CD4-positive, alpha-beta T cell treated with Interleukin-2 at 100 ng/mL for 4 hours (primary cell): ENCODE data around the gene EN2.

Experiments
- DNase-seq: peaks from one replicate; pipeline ENCODE4 v3.0.0-alpha.2; 2020; ENCODE audit warnings: low spot score

The EN2 gene

DNA sequence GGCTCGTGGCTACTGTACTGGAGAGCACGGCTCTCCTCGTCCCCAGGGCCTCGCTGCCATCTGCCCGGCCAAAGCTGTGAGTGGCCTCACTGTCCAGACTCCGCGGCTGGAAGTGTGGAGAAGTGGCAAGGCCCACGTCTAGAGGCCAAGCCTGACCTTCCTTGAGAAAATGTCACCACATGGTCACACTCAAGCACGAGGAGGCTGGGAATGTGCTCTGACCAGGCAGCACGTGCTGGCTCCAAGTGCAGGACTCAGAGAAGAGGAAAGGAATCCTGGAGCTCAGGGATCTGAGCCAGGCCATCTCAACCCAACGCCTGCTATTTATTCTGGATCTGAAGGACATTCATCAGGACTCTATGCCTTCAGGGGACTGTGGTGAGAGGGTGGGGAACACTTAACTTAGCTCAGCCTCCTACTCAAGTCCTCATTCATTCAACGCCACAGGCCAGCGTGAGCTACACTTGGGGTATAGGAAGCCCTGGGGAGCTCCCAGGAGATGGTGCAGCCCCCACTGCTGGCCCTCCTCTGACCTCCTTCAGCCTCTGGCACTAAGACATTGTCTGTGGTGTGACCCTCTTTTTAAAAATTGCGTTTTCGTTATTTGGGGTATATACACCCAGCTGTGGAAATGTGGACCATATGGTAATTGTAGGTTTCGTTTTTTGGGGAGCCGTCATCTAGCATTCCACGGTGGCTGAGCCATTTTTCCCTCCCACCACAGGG, 29.0 kb downstream of the EN2 start:
- no peak for DNase-seq

DNA sequence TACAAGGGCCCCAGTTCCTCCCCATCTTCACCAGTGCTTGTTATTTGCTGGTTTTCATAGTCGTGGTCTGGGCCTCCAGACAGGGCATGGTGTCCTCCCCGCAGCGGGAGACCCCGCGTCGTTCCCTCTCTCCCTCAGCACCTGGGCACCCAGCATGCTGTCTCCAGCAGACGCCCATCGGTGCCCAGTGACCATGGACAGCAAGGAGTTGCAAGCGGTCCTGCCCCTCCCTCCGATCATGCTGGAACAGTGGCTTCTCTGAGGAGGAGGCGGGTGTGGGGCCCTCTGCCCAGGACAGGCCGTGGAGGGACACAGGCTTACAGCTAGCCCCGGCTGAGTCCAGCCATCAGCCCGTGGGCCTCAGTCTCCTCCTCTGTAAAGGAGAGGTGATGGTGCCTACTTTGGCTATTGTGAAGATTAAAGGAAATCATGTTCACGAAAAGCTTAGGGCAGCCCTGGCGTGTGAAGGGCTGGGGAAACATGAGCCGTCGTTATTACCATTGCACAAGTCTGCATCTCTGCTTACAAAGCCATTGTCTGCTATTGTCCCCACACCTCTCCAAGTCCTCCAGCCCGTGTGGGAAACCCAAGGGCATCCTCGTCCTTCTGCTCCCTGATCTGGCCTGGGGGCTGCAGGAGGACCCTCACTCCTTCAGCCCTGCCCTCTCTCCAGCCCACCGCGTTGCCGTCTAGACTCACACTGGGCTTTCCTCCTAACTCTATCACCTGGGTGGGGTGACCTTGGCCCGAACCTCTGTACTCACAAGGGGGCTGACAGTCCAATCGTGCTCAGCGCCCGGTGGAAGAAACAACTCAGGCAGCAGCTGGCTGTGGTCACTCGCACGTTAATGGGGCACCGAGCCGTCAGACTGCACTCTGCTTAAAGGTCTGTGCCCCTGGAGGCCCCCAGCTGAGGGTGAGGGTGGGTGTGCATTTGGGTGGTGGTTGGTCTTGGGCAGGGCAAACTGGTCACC, 29.9 kb downstream of the EN2 start:
- no peak for DNase-seq

DNA sequence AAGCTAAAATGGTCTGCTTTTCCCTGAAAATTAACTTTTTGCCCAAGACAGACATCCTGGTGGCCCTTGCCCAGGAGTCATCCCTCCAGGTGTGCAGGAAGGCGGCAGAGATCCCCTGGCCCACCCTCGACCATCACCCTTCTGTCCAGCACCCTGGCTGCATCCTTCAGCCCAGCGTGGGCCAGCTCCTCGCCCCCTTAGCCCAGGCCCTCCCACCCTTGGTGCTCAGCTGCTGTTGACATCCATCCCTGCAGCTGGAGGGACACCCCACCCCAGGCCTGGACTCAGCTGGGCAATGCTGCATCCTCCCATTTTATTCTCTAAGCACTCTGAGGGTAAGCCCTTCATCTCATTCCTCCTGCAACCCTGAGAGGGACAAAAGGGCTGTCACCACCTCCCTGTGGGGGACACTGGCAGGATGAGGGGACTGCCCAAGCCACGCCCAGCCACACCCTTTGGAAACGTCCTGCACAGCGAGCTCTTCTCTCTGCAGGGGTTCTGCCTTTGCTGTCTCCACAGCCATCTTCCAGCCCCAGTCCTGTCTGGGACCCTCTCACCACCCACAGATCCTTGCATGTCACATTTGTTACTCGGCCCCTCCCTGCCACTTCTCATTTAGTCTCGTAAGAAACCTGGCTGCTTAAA, 30.7 kb downstream of the EN2 start:
- no peak for DNase-seq

DNA sequence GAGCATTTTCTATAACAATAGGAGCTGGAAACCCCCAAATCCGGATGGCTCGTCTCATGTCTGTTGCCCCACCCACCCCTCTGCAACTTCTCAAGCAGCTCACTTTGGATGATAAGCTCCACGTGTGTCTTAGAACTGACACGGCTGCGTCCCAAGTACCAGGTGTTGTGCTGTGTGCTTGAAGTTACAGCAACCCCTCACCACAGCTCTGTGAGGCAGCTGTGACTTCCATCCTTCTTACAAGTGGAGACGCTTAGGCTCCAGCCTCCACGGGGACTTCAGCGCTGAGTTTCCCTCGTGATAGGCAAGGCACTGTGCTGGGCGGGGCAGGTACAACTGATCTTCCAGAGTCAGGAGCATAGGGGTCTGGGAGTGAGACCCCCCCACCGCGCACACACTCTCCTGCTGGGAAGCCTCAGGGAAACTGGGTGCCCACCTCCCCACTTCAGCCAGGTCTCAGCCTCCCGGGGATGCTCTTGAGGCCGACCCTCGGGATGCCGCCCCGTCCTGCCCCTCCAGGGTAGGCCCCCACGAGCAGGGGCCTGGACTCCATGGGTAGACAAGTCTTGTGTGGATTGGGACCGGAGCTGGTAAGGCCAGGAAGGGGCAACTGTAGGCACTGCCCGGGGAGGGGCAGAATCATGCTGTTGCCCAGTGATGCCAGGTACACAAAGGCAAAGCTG, 31.4 kb downstream of the EN2 start:
- no peak for DNase-seq

DNA sequence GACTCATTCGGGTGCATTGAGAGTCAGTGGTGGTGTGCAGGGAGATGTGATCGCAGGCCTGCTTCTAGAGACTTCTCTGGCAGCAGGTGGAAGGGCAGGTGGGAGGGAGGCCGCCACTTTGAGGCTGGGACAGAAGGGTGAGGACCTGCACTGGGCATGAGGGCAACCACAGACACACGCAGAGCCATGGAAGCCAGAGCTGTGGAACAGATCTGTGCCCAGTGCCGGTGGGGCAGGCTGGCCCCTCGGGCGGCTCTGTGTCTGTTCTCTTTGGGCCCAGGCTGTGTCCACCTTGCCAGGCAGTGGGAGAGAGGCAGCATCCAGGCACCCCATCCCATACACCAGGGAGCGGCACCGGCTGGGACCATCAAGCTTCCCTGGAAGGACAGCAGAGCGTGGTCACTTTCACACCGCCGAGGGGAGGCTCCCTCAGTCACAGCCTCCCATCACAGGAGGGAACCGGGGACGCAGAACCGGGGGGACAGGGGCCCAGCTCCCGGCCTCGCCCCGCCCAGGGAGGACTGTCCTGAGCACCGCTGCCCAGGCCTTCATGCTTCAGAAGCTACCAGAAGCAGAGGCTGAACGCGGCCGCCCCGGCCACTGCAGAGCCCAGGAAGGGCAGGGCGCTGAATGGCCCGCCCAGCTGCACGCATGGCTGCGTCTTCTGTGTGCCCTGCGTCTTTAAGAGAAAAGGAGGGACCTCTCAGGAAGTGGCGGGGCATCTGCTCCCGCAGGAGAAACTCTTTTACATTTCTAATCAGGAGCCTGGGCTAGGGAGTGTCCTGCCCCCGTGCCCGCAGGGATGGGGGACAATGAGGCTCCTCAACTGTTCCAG, 32.1 kb downstream of the EN2 start:
- DNase-seq, result no peak

DNA sequence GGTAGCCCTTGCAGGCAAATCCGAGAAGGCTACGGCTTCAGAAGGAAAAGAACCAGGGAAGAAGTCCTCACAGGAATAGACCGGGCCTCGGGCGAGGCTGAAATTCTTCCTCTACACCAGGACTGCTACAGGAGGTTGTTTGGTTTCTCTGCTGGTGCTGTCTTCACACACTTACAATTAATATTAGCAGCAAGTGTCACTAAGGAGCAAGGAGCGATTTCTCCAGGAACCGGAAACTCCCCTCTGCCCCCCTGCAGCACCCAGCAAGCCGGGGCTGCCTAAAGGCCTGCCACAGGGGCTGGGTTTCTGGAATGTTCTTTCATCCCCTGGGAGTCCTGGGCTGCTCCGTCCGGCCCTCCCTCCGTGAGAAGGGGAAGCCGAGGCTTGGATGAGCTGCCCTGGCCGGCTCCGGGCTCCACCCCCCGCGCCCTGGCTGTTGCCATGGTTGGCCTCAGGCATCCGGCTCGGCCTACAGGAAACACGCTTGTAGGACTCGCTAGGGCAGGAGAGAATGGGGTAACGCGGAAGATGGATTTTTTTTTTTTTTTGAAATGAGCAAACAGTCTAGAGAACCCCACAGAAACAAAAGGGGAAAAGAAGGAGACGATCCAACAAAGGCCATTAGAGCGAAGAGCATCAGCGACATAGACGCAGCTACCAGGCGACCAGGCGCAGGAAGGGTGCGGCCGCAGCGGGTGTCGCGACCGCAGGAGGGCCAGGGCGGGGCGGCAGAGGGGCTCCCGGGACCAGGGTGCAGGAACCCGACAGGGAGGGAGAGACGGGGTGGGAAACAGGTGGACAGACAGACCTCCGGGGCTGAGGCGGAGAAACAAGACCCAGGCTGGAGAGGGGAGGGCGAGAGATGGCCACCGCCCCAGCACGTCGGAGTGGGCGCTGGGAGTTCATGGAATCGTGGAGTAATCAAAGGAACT, 33.0 kb downstream of the EN2 start:
- DNase-seq, result peak; percentile 12

DNA sequence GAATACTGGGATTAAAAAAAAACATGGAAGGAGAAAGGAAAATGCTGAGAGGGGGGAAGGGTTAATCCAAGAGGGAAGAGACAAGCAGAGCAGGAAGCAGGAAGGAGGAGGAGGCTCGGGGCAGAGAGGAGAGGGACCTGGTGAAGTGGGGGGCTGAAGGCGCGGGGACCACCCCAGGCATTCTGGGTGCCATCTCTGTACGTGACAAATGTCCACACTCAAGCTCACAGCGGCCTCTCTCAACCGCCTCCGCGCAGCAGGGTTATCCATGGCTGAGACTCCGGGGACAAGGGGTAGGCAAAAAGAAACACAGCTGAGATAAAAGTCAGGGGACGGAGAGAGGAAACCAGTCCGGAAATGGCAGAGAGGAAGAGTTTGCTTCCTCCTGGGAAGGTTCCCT, 33.9 kb downstream of the EN2 start:
- no peak for DNase-seq

DNA sequence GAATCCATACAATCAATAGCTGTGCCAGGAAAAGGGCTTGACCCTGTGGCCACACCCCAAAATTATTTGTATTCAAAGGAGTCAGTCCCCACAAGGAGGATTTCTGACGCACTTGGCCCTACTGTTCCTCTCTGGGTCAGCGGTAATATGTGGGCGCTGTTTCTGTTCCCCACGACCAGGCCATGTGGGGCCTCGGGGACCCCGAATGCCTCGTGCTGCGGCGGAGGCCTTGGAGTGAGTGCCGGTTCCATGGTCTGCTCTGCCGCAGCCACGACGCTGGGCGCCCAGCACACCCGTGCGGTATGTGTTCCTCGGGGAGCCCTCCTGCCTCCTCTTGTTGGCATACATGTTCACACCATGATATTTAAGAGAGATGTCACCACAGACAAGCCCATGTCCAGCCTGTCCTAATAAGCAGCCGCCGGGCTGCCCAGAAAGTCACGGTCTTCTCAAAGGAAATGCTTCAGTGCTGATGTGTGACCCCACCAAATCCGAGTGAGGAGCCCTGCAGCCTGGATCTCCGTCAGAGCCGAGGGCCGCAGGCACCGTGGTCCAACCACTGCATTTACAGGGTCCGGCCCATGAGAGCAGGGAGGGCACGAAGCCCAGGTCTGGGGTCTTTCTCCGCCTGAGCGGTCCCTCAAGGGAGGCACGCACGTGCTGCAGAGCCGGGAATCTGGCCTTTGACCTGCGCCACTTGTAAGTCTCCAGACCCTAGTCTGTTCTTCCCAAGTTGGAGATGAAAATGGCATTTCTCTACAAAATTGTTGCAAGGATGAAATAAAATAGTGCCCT, 36.0 kb downstream of the EN2 start:
- DNase-seq, result no peak

DNA sequence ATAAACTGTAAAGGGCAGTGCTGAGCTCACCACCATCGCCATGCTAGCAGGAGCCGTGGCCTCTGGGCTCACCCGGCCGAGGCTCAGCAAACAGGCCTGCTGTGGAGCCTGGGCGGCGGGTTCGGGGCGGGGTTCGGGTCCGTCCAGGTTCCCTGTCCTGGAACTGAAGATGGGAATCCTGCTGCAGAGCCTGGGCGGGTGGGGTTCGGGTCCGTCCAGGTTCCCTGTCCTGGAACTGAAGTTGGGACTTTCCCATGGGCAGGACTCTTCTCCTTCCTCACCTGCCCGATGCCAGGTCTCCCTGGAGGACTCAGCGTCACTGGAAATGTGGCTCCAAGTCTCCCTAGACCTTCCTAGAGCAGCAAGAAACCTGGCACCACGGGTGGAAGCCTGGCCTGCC, 36.6 kb downstream of the EN2 start:
- DNase-seq, result no peak

DNA sequence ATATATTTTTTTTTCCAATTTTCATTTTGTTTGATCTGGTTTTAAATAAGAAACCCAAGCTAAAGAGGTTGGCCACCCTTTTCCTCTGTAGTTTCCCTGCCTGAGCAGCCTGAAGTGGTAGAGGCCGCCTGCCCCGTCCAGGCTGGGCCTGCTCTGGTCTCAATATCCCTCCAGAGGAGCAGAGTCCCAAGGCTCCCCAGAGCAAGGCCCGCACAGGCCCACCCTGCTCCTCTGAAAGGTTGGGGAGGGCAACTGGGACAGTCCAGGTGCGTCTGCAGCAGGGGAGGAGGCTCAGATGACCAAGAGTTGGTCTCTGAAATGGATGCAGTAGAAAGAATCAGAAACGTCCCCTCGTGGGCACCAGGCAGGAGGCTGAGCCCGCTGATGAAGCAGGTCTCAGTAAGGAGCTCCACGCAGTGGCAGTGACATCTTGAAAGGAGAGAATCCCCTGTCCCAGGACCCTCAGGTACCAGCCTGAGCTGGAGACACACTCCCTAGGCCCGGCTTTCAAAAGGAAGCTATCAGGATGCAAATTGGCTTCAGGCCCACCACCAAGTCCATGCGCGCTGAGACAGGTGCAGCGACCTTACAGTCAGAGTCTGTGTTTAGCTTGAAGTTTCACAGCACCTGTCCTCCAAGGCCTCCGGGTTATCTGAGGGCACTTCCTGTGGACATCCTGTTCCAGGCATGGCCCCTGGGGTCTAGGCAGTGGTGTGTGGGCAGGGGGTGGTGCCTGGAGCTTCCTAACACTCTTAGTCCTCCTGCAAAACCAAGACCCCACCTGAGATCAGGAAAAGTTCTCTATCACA, 37.7 kb downstream of the EN2 start:
- DNase-seq, result no peak

DNA sequence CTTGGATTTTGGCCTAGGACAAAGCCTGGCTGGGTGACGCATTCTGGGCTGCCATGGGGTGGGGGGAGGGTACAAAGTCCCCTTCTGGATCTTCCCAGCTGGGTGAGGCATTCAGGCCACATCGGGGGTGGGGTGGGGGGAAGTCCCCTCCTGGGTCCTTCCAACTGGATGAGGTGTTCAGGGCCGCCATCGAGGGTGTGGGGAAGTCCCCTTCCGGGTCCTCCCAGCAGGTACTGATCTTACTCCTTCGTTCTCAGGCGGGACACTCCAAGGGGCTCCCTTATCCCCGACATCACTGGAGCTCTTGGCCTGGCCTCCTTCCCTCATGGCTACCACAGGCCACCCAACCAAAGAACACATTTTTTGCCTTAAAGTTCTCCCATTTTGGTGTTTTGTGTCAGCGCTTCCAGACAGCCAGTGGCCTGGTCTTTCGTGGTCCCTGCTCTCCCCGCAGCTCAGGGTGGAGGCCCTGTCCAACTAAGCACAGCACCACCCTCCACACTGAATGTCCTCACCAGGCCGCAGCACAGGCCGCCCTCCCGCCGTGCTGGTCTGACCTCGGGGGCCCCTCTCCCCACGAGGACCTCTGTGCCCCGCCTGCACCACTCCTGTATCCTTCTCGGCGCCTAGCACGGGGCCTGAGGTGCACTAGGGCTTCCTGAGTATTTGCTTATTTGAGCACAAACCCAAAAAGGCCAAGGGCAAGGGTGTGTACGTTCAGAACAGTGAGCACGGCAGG, 38.5 kb downstream of the EN2 start:
- no peak for DNase-seq

DNA sequence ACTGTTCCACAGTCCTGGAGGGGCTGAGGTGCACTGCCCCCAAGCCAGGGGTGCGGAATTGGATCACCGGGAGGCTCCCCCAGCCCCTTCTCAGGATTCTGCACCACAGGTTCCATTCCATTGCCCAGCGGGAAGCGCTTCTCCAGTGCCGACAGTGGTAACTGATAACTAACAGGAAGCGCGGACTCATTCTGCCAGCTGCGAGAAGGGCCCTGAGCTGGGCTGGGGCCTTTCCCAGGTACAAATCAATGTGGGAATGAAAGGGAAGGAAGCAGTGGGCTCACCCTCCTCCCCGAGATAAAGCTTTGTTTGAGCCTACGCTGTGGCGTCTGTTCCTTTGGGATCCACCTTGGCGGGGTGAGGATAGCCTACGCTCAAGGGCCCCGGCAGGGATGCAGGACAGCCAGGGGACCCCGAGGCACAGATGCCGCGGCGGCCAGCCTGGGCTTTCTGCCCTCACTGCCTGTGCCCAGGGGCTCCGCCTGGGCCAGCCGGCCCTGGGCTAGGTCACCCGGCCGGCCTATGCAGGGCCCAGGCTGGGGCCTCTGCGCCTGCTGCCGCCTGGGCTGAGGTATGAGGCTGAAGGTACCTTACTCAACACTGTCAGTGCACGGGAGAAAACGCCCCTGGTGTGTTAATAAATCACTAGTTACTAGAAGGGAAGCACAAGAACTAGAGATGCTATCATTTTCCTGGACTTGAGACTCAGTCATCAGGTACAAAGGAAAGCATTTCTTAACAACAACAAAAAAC, 39.4 kb downstream of the EN2 start:
- DNase-seq, result no peak

DNA sequence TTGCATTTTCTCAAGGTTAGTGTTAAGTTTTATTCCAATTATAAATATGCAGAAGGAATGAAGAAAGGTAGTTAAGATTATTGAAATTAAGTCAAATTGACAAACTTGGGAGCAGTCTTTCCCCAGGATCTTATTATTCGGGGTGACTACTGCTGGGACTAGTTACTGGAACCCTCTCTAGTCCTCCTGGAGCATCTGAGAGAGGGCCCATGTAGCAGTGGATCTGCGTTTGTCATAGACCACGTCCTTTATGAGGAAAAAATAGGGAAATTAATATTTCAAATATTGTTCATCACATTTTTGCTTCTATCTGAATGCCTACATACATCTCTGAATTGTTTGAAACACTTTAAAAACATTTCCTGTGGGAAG, 47.5 kb downstream of the EN2 start:
- no peak for DNase-seq

DNA sequence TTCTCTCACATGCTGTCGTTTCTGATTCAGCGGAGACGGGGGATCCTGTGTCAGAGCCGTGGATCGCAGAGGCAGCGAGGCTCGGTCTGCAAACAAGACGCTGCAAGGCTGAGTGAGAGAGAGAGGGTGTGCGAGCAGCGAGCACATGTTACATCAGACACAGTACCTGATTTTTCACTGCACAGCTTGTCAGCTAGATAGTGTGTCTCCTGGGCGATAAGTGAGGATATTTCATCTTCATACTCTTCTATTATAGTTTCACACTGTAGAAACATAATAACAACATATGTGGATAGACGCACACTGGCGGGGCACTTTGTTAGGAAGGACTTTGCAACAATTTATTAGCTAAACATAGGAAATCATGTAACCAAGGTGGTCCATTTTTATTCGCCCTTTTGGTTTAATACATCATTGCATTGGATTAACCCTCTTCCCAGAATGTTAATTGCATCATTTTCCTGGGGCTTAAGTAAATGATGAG, 49.0 kb downstream of the EN2 start:
- DNase-seq, result no peak

DNA sequence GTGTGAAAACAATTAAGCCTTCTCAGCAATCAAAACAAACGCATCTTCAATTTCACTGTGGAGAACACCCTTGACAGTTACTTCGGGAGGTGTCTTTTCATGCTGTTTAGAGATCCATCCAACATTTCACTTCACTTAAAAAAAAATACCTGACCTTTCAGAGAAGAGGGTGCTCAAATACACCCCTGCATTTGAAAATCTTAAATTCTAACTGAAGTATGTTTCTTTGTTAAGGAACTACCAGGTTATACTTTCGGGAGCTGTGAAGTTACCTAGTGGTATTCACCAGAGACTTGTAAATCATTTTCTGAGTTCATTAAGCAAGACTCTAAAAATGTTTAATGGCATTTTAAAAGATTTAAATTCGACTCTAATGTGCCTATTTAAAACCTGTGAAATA, 49.6 kb downstream of the EN2 start:
- no peak for DNase-seq

DNA sequence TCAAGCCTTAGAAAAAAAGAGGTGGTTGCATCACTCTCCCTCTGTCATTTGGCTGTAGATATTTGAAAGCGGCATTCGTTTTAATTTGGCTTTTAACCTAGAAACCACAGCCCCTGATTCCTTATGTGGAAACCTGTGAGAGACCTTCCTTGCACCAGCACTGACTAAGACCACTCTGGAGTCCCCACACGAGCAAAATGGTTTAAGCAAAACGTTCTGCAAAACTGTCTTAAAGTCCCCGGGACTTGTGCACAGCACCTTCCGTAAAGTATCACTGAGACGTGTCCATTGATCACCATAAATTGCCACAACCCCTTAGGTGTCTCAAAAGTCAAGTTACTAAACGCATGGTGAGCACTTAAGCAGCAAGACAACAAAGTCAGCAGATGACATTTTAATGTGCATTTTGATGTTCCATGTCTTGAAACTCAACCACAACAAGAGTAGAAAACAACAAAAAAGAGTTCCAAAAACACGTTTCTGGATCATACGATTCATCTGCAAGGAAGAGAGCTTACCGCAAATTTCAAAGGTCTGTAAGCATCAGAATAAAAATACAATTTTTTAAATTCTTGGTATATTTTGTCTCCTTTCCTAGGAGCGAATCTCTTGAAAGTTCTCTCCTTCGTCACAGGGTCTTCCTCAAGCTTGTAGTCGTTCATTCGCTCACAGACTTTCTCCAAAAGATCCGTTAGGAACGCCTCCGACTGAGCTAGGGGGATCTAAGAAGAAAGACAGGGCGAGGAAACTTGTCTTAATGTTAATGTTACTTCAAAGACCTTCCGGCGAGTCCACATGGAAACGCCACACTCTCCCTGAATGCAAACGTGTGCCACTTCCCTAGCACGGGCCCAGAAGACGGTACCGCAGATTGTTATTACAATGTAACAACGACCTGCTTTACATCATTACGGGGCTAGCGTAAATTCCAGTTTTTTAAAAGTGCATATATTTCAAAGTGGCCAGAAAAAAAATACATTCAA, 50.7 kb downstream of the EN2 start:
- no peak for DNase-seq
